ENCODE measurements around the gene FCN2.

DNA sequence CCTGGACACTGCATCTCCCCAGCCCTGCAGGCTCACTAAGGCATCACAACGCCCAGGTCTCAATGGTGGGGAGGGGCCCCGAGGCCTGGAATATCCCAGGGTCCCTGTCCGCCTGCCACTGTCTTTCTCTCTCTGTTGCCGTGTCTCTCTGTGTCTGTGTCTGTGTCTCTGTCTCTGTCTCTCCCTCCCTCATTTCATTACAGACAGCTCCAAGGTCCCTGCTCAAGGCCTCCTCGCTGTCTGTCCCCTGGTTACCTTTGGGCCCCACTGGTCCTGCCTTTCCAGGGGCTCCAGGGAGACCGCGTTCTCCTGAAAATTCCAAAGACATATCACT, 33.9 kb downstream of the FCN2 start:
- no peak for TF ChIP-seq CTCF (IDR thresholded peaks at IDR 0.05)
- no peak for TF ChIP-seq POLR2AphosphoS5 (IDR thresholded peaks at IDR 0.05)

All from upper lobe of left lung (tissue), 4 donors.